ENCODE data around the gene FAM174C.

Gene FAM174C

DNA sequence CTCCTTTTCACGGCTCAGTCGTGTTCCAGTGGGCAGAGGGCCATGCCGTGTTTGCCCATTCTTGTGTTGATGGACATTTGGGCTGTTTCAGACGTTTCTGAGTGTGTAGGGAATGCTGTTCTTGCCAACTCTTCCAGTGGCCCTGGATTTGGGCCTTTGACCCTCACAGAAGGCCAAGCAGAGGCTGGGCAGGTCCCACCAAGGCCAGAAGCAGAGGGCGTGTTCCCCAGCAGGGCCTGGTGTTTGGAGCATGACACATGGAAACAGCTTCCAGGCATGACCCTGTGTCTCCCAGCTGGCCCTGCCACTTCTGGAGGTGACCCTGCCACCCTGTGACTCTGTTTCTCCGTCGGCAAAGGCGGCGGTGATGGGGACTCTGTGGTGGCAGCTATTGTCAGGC is 46.2 kb downstream of the FAM174C start:
- DNase-seq (ENCODE audit: low spot score): no peak

DNA sequence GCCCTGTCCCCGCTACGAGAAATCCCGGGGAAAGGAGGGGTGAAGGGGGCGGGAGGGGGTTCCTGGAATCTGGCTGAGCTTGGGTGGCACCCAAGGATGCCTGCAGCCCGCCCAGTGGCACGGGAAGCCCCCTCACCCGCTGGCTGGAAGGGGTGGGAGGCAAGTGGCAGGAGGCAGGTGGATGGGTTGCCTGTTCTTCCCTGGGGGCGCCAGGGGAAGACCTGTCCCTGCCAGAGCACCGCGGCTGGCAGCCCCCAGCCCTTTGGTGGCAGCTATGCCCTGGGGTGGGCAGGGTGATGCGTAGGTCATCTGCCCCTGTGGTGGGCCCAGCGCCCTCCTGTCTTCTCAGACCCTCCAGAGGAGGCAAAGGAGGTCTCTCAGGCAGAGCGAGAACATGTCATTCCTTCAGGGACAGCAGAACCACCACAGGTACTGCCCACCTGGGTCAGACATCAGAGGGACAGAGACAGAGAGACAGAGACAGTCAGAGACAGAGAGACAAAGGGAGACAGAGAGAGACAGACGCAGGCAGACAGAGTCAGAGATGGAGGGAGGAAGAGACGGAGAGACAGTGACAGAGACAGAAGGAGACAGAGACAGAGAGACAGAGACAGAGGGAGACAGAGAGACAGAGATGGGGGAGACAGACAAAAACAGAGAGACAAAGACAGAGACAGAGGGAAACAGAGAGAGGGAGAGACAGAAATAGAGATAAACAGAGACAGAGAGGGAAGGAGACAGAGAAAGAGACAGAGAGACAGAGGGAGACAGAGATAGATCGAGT is 47.1 kb downstream of the FAM174C start:
- DNase-seq (ENCODE audit: low spot score): no peak

DNA sequence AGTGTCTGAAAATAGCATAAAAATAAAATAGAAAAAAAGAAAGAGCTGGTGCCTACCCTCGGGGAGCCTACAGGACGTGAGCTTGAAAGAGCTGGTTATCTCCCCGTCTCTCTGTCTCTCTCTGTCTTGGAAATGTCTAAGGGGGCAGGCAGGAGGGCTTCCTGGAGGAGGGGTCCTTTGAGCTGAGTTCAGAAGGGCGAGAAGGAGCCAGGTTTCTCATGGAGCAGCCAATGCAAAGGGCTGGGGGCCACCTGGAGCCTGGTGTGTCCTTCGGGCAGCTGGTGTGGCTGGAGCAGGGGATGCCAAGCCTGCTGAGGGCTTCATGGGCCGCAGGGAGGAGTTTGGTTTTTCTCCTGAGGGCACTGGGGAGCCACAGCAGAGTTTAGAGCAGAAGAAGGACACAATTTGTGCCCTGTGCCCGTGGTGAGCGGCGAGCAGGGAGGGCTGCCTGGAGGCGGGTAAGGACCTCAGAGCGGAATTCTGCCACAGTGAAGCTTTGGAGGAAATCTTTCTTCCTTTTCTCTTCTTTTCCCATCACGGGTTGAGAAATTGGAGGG is 49.0 kb downstream of the FAM174C start:
- DNase-seq (ENCODE audit: low spot score): no peak

DNA sequence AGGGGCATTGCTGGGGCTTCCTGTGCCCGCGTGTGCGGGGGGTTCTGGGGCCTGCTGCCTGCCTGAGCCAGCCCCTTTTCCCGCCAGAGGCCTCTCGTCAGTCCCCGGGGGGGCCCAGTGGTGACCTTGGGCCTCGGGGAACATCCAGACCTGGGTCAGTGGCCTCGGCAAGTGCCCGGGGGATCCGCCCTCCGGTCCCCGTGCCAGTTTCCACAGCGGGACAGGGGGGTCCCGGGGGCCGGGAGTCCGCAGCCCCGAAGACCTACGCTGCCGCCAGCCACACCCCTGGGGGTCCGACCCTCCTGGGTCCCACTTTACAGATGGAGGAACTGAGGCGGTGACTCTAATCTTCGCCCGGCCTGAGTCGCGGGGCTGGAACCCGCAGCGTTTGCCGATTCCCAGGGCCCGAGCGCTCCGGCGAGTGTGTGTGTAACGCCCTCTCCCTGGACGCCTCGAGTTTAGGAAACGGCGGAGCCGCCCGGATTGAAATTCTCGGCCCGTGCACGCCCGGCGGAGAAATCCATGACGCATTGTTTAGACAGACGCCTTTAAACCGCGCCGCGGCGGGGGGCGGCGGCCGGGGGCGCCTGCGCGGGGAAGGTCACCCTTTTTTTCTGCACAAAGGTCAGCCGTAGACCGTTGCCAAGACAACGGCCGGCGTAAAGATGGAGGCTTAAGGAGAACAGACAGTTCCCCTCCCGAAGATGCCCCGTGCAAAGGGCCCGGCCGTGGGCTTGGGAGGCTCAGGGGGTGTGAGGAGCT is 49.7 kb downstream of the FAM174C start:
- peak; percentile 46 for DNase-seq (ENCODE audit: low spot score)

DNA sequence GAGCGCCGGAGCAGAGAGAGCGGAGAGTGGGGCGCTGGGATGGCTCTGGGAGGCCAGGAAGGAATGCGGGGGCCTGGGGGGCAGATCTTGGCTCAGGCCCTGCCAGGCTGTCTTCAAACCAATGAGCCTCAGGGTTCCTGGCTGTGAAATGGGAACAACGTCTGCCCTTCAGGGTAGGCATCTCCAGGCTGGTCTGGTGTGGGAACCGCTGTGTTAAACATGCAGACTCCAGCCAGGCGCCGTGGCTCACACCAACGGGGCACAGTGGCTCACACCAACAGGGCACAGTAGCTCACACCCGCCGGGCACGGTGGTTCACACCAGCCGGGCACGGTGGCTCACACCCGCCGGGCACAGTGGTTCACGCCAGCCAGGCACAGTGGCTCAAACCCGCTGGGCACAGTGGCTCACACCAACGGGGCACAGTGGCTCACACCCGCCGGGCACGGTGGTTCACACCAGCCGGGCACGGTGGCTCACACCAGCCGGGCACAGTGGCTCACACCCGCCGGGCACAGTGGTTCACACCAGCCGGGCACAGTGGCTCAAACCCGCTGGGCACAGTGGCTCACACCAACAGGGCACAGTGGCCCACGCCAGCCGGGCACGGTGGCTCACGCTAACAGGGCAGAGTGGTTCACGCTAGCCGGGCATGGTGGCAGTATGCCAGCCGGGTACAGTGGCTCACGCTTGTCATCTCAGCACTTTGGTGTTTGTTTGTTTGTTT is 50.4 kb downstream of the FAM174C start:
- DNase-seq (ENCODE audit: low spot score): no peak

DNA sequence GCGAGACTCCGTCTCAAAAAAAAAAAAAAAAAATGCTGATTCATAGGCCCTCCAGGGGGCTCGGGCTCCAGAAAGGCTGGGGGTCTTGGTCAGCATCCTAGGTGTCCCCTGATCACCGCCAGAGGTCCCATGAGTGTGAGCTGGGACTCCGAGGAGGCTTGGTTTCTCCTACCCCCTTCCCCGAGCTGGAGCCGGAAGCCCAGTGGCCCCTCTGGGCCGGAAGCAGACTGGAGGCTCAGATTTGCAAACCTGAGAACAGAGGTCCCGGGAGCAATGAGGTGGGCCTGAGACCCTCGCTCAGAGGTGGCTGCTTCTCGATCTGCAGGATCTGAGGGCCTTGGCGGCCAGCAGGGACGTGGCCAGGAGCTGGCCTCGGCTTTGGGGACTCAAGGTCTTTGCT is 51.8 kb downstream of the FAM174C start:
- no peak for DNase-seq (ENCODE audit: low spot score)

All from pons (tissue), 1 donor.